Vagina (tissue), 2 donors: ENCODE data around the gene ANKRD2. TPM values are rescaled to one million over a fixed set of nuclear protein-coding genes. Genes with fewer than 3 reads are reported as not detected.

Source experiments
- DNase-seq, 2 donors: peaks; one replicate each; pipeline ENCODE4 v3.0.0-alpha.2; 2017; ENCODE audit errors: extremely low spot score in 2 of 2
- H3K27ac ChIP-seq: fragments of 200-600 bp; sonication (generic); one replicate; pipeline ENCODE4 v1.5.1; 2019
- H3K27me3 ChIP-seq: fragments of 200-600 bp; sonication (generic); one replicate; pipeline ENCODE4 v1.5.1; 2019
- H3K36me3 ChIP-seq, 2 donors: fragments of 200-600 bp; sonication (generic); one replicate each; pipeline ENCODE4 v1.5.1; 2017 to 2019
- H3K4me1 ChIP-seq: fragments of 200-600 bp; sonication (generic); one replicate; pipeline ENCODE4 v1.5.1; 2019
- H3K4me3 ChIP-seq, 2 donors: fragments of 200-600 bp; sonication (generic); 1 replicate in 1 of 2; 2 replicates in 1 of 2; pipeline ENCODE4 v1.5.1; 2016 to 2019
- H3K9me3 ChIP-seq: fragments of 200-600 bp; sonication (generic); one replicate; pipeline ENCODE4 v1.5.1; 2019
- CTCF ChIP-seq, 3 experiments: fragments of 450-650 bp in 2 of 3; fragments of 200-600 bp in 1 of 3; sonication (generic) in 1 of 3; IDR thresholded peaks; one replicate each; pipeline ENCODE4 v1.5.1; 2017 to 2019; ENCODE audit warnings: antibody characterized with exemption in 3 of 3, mild to moderate bottlenecking in 2 of 3, moderate library complexity in 2 of 3
- POLR2A ChIP-seq, 2 donors: fragments of 450-650 bp; IDR thresholded peaks; one replicate each; pipeline ENCODE4 v1.6.1; 2017; ENCODE audit warnings: antibody characterized with exemption in 2 of 2, mild to moderate bottlenecking in 2 of 2, moderate library complexity in 2 of 2
- POLR2AphosphoS5 ChIP-seq, 2 donors: sonication (generic); formaldehyde crosslinking; IDR thresholded peaks; one replicate each; pipeline ENCODE4 v1.9.0; 2017; ENCODE audit warnings: antibody characterized with exemption in 2 of 2, mild to moderate bottlenecking in 2 of 2, low read depth in 1 of 2; ENCODE audit not compliant: insufficient read depth in 1 of 2
- intact Hi-C: fragments of 100-400 bp; cut with DNase I; formaldehyde crosslinking; loops from one replicate; pipeline ENCODE4 v1.15.1; 2023
- total RNA-seq: library from RNA; depleted of rRNA; stranded (reverse); fragments of >200 nt; gene quantifications from one replicate; pipeline ENCODE4 v1.2.3, GENCODE V29; 2016

The ANKRD2 gene
- total RNA-seq, 1 donor from 2014 or later: not detected

GRCh38 chr10:97570789-97571471 lies 1.6 kb upstream of the ANKRD2 start:
- peak overlapping the region; percentile 53 for H3K27ac ChIP-seq

DNA sequence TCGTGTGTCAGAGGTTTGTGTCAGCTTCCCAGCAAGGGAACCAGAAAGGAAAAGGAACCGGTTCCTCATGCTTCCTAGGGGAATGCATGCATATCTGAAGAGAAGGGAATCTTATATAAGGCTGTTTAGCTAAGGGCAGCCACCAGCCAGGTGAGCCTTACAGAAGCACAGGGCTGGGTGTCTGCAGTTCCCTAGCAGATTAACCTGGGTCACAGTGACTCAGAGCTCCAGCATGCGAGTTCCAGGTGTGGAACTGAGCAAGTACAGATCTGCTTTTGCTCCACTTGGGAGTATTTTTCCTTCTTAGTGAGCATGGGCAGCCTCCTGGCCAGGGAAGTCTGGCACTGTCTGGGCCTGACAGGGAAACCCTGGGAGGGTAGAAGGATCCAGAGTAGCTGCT lies 957 bp upstream of the ANKRD2 start:
- no peaks in the 10 kb centered on the region for H3K27me3 ChIP-seq
- peak overlapping the region; percentile 57 for H3K27ac ChIP-seq
- TF ChIP-seq POLR2A (IDR thresholded peaks at IDR 0.05) (no peak), POLR2AphosphoS5 (IDR thresholded peaks at IDR 0.05; ENCODE audit: insufficient read depth in 1 of 2, low read depth in 1 of 2) (peak in 1 of 2 donors; percentile 45)
- no peak overlapping the region for H3K4me3 ChIP-seq
- DNase-seq: no peak
- peaks cover 0 to 25% of the 10 kb centered on the region in 2 donors for H3K36me3 ChIP-seq
- intact Hi-C loops: loop anchor here (5.0 kb wide), 1 partner anchor 41 kb away; no protein-coding TSS in a partner anchor
- peaks cover 41% of the 10 kb centered on the region for H3K4me1 ChIP-seq
- no peaks in the 10 kb centered on the region for H3K9me3 ChIP-seq

More at GRCh38 chr10:97570789-97571471, 1.6 kb upstream of the ANKRD2 start:
- no peak for DNase-seq
- Histone ChIP-seq H3K36me3 (peaks cover 0 to 25% of the 10 kb centered on the region in 2 donors), H3K27me3 (no peaks in the 10 kb centered on the region), H3K4me3 (no peak overlapping the region), H3K9me3 (no peaks in the 10 kb centered on the region), H3K4me1 (peaks cover 41% of the 10 kb centered on the region)
- TF ChIP-seq CTCF (IDR thresholded peaks at IDR 0.05) (no peak), POLR2A (IDR thresholded peaks at IDR 0.05) (no peak), POLR2AphosphoS5 (IDR thresholded peaks at IDR 0.05; ENCODE audit: insufficient read depth in 1 of 2, low read depth in 1 of 2) (no peak)
- intact Hi-C loops: loop anchor here (5.0 kb wide), 1 partner anchor 41 kb away; no protein-coding TSS in a partner anchor

GRCh38 chr10:97573021-97573420 lies 442 bp downstream of the ANKRD2 start:
- peak overlapping the region; percentile 45 for H3K27ac ChIP-seq
- no peak overlapping the region for H3K4me3 ChIP-seq
- no peaks in the 10 kb centered on the region for H3K27me3 ChIP-seq
- intact Hi-C loops: loop anchor here (5.0 kb wide), 1 partner anchor 39 kb away; no protein-coding TSS in a partner anchor
- TF ChIP-seq POLR2A (IDR thresholded peaks at IDR 0.05) (no peak), POLR2AphosphoS5 (IDR thresholded peaks at IDR 0.05; ENCODE audit: insufficient read depth in 1 of 2, low read depth in 1 of 2) (no peak), CTCF (IDR thresholded peaks at IDR 0.05) (no peak)
- DNase-seq: no peak
- peaks cover 41% of the 10 kb centered on the region for H3K4me1 ChIP-seq
- H3K36me3 ChIP-seq: peaks cover 0 to 22% of the 10 kb centered on the region in 2 donors
- no peaks in the 10 kb centered on the region for H3K9me3 ChIP-seq

DNA sequence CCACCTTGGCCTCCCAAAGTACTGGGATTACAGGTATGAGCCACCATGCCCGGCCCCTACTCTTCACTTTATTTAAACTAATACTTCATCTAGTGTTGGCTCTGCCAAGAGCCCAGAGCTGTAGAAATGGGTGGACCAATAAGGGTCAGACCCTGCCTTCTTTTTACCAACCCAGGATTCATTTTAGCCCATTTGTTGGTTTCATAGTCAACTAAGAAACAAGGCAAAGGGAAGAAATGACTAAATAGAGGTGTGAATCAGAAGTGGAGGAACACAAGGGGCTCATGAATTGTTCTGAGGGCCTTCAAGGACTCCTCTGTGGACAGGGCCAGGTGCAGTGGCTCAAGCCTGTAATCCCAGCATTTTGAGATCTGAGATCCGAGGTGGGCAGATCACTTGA lies 1.1 kb downstream of the ANKRD2 start:
- H3K27ac ChIP-seq: no peak overlapping the region
- intact Hi-C loops: loop anchor here (5.0 kb wide), 1 partner anchor 39 kb away; no protein-coding TSS in a partner anchor

More for the DNA sequence above, 1.1 kb downstream of the ANKRD2 start:
- Histone ChIP-seq H3K4me1 (peaks cover 41% of the 10 kb centered on the region), H3K9me3 (no peaks in the 10 kb centered on the region), H3K36me3 (peaks cover 0 to 16% of the 10 kb centered on the region in 2 donors), H3K4me3 (no peak overlapping the region), H3K27me3 (no peaks in the 10 kb centered on the region)
- no peak for TF ChIP-seq CTCF (IDR thresholded peaks at IDR 0.05)
- no peak for TF ChIP-seq POLR2AphosphoS5 (IDR thresholded peaks at IDR 0.05; ENCODE audit: insufficient read depth in 1 of 2, low read depth in 1 of 2)
- no peak for TF ChIP-seq POLR2A (IDR thresholded peaks at IDR 0.05)
- no peak for DNase-seq
